Endodermal cell (in vitro differentiated cells): ENCODE results near the gene TBCD. TPM values are rescaled to one million over a fixed set of nuclear protein-coding genes. Genes with fewer than 3 reads are reported as not detected.

Source experiments
- DNase-seq: peaks from one replicate; pipeline ENCODE4 v3.0.0-alpha.2; 2017
- H3K27ac ChIP-seq: 2 replicates; pipeline ENCODE4 v1.5.1; 2013; ENCODE audit warnings: mild to moderate bottlenecking, low read depth, low read length, moderate library complexity
- H3K27me3 ChIP-seq: 2 replicates; pipeline ENCODE4 v1.6.1; 2013; ENCODE audit warnings: mild to moderate bottlenecking, low read length, moderate library complexity; ENCODE audit not compliant: insufficient read depth, control insufficient read depth, poor library complexity, severe bottlenecking
- H3K36me3 ChIP-seq: 2 replicates; pipeline ENCODE4 v1.7.0; 2013; ENCODE audit warnings: mild to moderate bottlenecking, low read length, moderate library complexity; ENCODE audit not compliant: control insufficient read depth, insufficient read depth
- H3K4me1 ChIP-seq: one replicate; pipeline ENCODE4 v1.7.0; 2013; ENCODE audit warnings: low read length; ENCODE audit not compliant: control insufficient read depth, insufficient read depth
- H3K4me3 ChIP-seq: 2 replicates; pipeline ENCODE4 v1.5.1; 2013; ENCODE audit warnings: mild to moderate bottlenecking, low read length, moderate library complexity
- H3K9ac ChIP-seq: 2 replicates; pipeline ENCODE4 v1.6.1; 2013; ENCODE audit warnings: mild to moderate bottlenecking, low read length, moderate library complexity; ENCODE audit not compliant: poor library complexity, severe bottlenecking; ENCODE audit errors: extremely low read depth
- H3K9me3 ChIP-seq: 2 replicates; pipeline ENCODE4 v1.6.1; 2013; ENCODE audit warnings: mild to moderate bottlenecking, low read length, moderate library complexity; ENCODE audit not compliant: control insufficient read depth
- H3K27ac Mint-ChIP-seq: 2 replicates; pipeline ENCODE4 v1.8.0; 2020; ENCODE audit warnings: mixed read lengths
- H3K27me3 Mint-ChIP-seq: 2 replicates; pipeline ENCODE4 v1.8.0; 2021; ENCODE audit warnings: mild to moderate bottlenecking, mixed read lengths; ENCODE audit not compliant: insufficient read depth
- H3K36me3 Mint-ChIP-seq: 2 replicates; pipeline ENCODE4 v1.8.0; 2020; ENCODE audit warnings: low read depth, mixed read lengths
- H3K4me1 Mint-ChIP-seq: 2 replicates; pipeline ENCODE4 v1.8.0; 2020; ENCODE audit warnings: mixed read lengths
- H3K4me3 Mint-ChIP-seq: 2 replicates; pipeline ENCODE4 v1.8.0; 2020; ENCODE audit warnings: mild to moderate bottlenecking, moderate library complexity, mixed read lengths
- H3K9me3 Mint-ChIP-seq: 2 replicates; pipeline ENCODE4 v1.8.0; 2020; ENCODE audit warnings: mild to moderate bottlenecking, mixed read lengths
- WGBS, 2 experiments: methylation state at CpG; one replicate each; pipeline versions ENCODE4 v1.1.5 to v1.1.7; 2013; ENCODE audit warnings: missing lambda C conversion rate in 2 of 2, mixed read lengths in 1 of 2; ENCODE audit not compliant: insufficient coverage in 1 of 2, insufficient read length in 1 of 2; 5-methylcytosine and 5-hydroxymethylcytosine counted together
- total RNA-seq, 2 donors: library from RNA; stranded (reverse); fragmentation: NEBNext Ultra II Directional in 1 of 2; extraction: Animal tissue kit (Norgen Biotek cat#: 25700) in 1 of 2; gene quantifications; 2 replicates in 1 of 2; 3 replicates in 1 of 2; pipeline ENCODE4 v1.2.1, GENCODE V29; 2021
- TF ChIP-seq, protein P1 (sequence below): fragments of 200-600 bp; sonication (generic); conservative IDR thresholded peaks from 2 replicates; pipeline ENCODE4 v1.5.0; 2021; ENCODE audit warnings: antibody characterized with exemption, mild to moderate bottlenecking

TBCD gene
- total RNA-seq, 2 donors from 2014 or later, result 107 TPM

DNA sequence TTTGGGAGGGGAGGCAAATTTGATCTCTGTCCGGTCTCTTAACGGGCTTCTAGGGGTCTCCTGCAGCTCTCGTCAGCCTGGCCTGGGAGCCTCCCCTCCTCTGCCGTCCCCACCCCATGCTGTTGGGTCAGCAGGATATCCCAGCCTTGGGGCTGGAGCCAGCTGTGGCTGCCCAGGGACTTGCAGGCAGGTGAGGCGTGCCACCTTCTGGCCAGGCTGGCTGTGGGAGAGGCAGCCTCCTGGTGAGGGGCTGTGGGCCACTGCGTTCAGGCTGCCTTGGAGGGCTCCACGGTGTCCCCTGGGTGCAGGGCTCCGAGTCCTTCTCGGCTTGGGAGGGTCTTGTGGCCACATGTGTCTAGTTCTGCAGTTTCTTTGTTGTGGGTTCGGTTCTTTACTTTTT is 34.6 kb downstream of the TBCD start:
- H3K36me3 ChIP-seq, result peaks cover 27% of the 10 kb centered on the region
- no peaks in the 10 kb centered on the region for H3K4me1 ChIP-seq
- H3K27me3 ChIP-seq, result no peaks in the 10 kb centered on the region
- no peaks in the 10 kb centered on the region for H3K9me3 Mint-ChIP-seq
- WGBS, 2 experiments, result 90 to 96% methylated on average over 4 to 10 of the region's 10 CpGs
- H3K4me3 ChIP-seq, result no peak overlapping the region
- no peak overlapping the region for H3K27ac ChIP-seq
- no peak overlapping the region for H3K27ac Mint-ChIP-seq
- H3K9me3 ChIP-seq, result no peaks in the 10 kb centered on the region
- TF ChIP-seq, protein P1, sequence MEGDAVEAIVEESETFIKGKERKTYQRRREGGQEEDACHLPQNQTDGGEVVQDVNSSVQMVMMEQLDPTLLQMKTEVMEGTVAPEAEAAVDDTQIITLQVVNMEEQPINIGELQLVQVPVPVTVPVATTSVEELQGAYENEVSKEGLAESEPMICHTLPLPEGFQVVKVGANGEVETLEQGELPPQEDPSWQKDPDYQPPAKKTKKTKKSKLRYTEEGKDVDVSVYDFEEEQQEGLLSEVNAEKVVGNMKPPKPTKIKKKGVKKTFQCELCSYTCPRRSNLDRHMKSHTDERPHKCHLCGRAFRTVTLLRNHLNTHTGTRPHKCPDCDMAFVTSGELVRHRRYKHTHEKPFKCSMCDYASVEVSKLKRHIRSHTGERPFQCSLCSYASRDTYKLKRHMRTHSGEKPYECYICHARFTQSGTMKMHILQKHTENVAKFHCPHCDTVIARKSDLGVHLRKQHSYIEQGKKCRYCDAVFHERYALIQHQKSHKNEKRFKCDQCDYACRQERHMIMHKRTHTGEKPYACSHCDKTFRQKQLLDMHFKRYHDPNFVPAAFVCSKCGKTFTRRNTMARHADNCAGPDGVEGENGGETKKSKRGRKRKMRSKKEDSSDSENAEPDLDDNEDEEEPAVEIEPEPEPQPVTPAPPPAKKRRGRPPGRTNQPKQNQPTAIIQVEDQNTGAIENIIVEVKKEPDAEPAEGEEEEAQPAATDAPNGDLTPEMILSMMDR, result no peak
- no peaks in the 10 kb centered on the region for H3K27me3 Mint-ChIP-seq
- H3K4me1 Mint-ChIP-seq, result no peaks in the 10 kb centered on the region
- peaks cover 34% of the 10 kb centered on the region for H3K36me3 Mint-ChIP-seq
- H3K4me3 Mint-ChIP-seq, result no peak overlapping the region
- no peak overlapping the region for H3K9ac ChIP-seq
- DNase-seq, result no peak

DNA sequence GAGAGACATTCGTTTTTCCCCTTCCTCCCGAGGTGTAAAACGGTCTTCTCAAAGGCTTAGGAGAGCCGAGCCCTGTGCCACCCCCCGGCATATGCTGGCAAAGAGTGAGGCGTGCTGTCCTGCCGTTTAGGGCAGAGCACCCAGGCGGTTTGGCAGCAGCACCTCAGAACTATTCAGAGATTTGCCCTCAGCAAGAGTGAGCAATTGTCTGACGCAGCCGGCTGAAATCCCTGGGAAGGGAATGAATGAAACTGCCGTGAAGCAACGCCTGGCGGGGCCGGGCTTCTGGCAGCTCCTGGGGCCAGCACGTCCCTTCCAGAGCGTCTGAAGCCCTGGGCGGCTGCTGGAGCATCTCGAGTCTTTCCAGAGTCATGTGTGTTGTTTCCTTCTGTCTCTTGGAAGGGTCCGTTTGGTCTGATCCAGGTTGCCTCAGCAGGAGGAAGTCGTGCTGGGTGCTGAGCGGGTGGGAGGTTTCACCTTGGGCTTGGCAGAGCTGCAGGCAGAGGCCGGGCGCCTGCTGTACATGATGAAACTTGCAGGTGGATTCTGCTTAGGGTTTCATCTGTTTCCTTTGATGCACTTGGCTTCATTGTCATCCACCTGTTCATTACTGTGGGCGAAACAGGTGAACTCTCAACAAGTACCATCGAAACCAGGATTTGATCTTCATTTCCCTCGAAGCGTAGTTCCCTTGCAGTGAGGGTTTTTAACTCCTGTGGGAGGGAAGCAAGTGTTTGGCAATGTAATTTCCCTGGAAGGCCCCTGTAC is 35.4 kb downstream of the TBCD start:
- H3K27ac Mint-ChIP-seq, result no peak overlapping the region
- no peaks in the 10 kb centered on the region for H3K4me1 ChIP-seq
- DNase-seq, result no peak
- H3K36me3 ChIP-seq, result peaks cover 28% of the 10 kb centered on the region
- H3K36me3 Mint-ChIP-seq, result peaks cover 38% of the 10 kb centered on the region
- no peaks in the 10 kb centered on the region for H3K27me3 Mint-ChIP-seq
- H3K9ac ChIP-seq, result no peak overlapping the region
- no peaks in the 10 kb centered on the region for H3K9me3 ChIP-seq
- TF ChIP-seq, protein P1, result no peak
- no peaks in the 10 kb centered on the region for H3K9me3 Mint-ChIP-seq
- 92 to 97% methylated on average over 25 to 27 of the region's 27 CpGs for WGBS, 2 experiments
- H3K27ac ChIP-seq, result no peak overlapping the region
- no peaks in the 10 kb centered on the region for H3K4me1 Mint-ChIP-seq
- no peaks in the 10 kb centered on the region for H3K27me3 ChIP-seq
- H3K4me3 Mint-ChIP-seq, result no peak overlapping the region
- H3K4me3 ChIP-seq, result no peak overlapping the region

DNA sequence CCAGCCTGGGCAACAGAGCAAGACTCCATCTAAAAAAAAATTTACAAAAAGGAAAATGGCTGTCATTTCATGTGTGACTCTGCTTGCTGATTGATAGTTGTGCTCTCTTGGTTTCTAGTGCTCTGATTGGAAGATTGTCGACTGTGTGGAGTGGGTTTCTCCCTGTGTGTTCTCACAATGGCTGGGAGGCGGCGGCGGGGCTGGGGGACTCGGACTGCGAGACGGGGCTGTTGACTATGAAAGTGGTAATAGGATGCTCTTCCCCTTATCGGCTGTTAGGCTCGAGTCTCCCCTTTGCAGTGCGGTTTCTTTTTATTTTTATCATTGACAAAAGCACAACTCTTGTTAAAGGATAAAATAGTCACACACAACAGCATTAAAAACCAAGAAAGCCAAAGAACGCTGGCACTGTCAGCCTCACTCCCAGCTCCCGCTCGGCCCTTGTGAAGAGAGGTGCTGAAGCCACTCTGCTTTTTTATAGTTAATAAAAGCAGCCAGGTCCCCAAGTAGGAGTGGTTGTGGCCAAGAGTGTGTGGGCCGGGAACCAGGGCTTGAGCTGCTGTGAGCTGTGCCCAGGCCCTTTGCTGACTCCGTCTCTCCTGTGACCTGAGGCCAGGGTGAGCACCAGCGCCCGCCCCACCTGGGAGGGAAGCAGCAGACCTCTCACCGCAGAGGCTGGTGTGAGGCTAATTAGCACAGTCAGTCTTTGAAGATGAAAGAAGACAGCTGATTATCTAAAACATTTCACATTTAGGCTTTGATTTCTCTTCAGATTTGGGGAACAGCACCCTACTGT is 36.5 kb downstream of the TBCD start:
- no peaks in the 10 kb centered on the region for H3K9me3 ChIP-seq
- H3K4me1 Mint-ChIP-seq, result no peaks in the 10 kb centered on the region
- no peak overlapping the region for H3K4me3 Mint-ChIP-seq
- 85 to 94% methylated on average over 5 to 18 of the region's 18 CpGs for WGBS, 2 experiments
- H3K27ac ChIP-seq, result no peak overlapping the region
- H3K27me3 Mint-ChIP-seq, result no peaks in the 10 kb centered on the region
- no peaks in the 10 kb centered on the region for H3K9me3 Mint-ChIP-seq
- no peak overlapping the region for H3K9ac ChIP-seq
- peak overlapping the region; percentile 19 for H3K27ac Mint-ChIP-seq
- no peak overlapping the region for H3K4me3 ChIP-seq
- no peaks in the 10 kb centered on the region for H3K4me1 ChIP-seq
- TF ChIP-seq, protein P1, result no peak
- peaks cover 35% of the 10 kb centered on the region for H3K36me3 Mint-ChIP-seq
- DNase-seq, result no peak
- peaks cover 19% of the 10 kb centered on the region for H3K36me3 ChIP-seq
- no peaks in the 10 kb centered on the region for H3K27me3 ChIP-seq
